ENCODE results near the gene CROCC2.

GRCh38 chr2:241031436-241032165 is 125.5 kb downstream of the CROCC2 start:
- TF ChIP-seq RELA (CRISPR knock-in tag; IDR thresholded peaks at IDR 0.05) (no peak), POLR2AphosphoS5 (IDR thresholded peaks at IDR 0.05; ENCODE audit: low read depth, low read length) (no peak), POLR2A (IDR thresholded peaks at IDR 0.05; ENCODE audit: insufficient read depth in 1 of 2, low read depth in 2 of 2, low read length in 2 of 2) (no peak), NR2F2 (IDR thresholded peaks at IDR 0.05; ENCODE audit: borderline replicate concordance, low read depth) (no peak), EED (CRISPR knock-in tag; IDR thresholded peaks at IDR 0.05) (no peak), SRSF9 (IDR thresholded peaks at IDR 0.05; ENCODE audit: borderline replicate concordance, insufficient read depth, low read depth, low read length, poor library complexity, severe bottlenecking) (no peak), ERF (CRISPR knock-in tag; IDR thresholded peaks at IDR 0.05) (no peak)

All from HepG2 (cell line).